ENCODE results near the gene GNL3L.
"Not testable (repeated sequence)": the region's sequence is repeated elsewhere in the genome, so short reads cannot be mapped to it uniquely, and the experiment has no call there.

GNL3L gene, protein sequence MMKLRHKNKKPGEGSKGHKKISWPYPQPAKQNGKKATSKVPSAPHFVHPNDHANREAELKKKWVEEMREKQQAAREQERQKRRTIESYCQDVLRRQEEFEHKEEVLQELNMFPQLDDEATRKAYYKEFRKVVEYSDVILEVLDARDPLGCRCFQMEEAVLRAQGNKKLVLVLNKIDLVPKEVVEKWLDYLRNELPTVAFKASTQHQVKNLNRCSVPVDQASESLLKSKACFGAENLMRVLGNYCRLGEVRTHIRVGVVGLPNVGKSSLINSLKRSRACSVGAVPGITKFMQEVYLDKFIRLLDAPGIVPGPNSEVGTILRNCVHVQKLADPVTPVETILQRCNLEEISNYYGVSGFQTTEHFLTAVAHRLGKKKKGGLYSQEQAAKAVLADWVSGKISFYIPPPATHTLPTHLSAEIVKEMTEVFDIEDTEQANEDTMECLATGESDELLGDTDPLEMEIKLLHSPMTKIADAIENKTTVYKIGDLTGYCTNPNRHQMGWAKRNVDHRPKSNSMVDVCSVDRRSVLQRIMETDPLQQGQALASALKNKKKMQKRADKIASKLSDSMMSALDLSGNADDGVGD

DNA sequence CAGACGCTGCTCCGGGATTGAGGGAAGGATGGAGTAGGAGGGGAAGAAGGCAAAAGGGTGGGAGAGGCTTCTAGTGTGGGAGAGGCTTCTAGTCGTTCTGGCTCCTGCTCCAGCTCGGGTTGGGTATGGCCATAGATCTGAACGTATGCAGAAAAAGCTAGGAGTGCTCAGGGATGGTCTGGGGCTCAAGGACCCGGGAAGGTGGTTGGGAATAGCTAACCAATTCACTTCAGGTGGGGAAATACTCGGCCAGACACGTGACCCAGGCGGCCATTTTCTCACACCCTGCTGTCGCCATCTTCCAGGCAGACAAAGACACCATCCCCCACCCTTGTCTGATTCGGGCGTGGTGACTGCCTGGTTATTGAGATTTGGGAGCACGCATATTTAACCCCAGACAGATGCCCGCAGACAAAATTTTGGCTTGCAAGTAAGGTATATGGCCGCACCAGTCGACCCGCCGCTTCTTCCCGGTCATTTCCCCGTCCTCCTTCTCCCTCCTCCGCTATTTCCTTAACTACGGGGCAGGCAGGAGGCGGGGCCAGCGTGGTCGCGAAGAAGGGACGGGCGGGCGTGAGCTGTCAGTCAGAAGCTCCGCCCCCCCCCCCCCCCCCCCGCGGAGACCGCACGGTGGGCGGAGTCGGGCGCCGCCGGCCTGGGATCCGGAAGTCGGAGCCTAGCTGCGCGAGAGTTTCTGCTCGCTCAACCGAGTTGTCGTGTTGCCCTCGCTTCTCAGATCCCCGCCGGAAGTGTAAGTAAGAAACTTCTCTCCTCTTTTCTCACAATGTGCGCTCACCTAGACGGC, at the start of gene GNL3L:
TSS of gene GNL3L (plus strand) at position 668 of the 805 bp plus-strand sequence. CDS start 2,348 bp downstream, outside the sequence.
- DNase-seq (ENCODE audit: low read depth) = peak; percentile 68

DNA sequence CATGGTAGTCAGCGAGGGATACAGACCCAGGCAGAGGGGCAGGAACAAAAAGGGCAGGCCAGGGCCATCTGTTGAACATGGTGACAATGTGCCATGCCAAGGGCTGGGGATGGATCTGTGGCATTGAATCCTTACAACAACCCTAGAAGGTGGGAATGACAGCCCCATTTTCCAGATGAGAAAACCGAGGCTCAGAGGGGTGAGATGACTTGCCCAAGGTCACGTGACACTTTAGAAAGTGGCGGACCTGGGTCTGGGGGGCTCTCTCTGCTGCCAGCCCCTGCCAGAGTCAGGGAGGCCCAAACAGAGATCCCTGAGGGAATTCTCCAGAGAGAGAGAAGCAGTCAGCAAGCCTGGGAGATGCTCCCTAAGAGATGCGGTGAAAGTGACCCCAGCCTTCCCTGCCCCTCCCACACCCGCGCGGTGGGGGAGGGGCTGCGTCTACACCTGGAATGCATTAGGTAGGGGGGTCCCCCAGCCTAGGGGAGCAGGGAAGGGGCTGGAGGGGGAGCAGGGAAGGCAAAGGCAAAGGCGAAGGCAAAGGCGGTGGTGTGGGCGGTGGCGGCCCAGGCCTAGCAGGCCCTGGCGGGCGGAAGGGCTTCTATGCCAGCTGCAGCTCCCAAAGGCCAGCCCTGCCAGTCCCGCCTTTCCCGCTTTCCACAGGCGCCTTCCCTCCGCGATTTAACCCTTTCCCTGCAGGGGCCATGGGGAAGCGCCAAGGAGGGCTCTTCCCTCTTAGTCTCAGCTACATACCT, 47.0 kb upstream of the GNL3L start:
- DNase-seq (ENCODE audit: low read depth) = no peak

- DNase-seq (ENCODE audit: low read depth) = no peak
Observed at GRCh38 chrX:54483946-54484345, 46.1 kb upstream of the GNL3L start.

- DNase-seq (ENCODE audit: low read depth) = no peak
Observed at GRCh38 chrX:54484666-54485065, 45.4 kb upstream of the GNL3L start.

DNA sequence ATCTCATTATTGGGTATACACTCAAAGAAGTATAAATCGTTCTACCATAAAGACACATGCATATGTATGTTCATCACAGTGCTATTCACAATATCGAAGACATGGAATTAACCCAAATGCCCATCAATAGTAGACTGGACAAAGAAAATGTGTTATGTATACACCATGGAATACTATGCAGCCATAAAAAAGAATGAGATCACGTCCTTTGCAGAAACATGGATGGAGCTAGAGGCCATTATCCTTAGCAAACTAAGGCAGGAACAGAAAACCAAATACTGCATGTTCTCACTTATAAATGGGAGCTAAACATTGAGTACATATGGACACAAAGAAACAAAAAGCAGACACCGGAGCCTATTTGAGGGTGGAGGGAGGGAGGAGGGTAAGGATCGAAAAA, 40.2 kb upstream of the GNL3L start:
- not testable (repeated sequence) for DNase-seq (ENCODE audit: low read depth)

GRCh38 chrX:54492340-54492739, 37.7 kb upstream of the GNL3L start:
- DNase-seq (ENCODE audit: low read depth) = no peak

- DNase-seq (ENCODE audit: low read depth) = no peak
Observed at GRCh38 chrX:54494166-54494988, 35.6 kb upstream of the GNL3L start.

DNA sequence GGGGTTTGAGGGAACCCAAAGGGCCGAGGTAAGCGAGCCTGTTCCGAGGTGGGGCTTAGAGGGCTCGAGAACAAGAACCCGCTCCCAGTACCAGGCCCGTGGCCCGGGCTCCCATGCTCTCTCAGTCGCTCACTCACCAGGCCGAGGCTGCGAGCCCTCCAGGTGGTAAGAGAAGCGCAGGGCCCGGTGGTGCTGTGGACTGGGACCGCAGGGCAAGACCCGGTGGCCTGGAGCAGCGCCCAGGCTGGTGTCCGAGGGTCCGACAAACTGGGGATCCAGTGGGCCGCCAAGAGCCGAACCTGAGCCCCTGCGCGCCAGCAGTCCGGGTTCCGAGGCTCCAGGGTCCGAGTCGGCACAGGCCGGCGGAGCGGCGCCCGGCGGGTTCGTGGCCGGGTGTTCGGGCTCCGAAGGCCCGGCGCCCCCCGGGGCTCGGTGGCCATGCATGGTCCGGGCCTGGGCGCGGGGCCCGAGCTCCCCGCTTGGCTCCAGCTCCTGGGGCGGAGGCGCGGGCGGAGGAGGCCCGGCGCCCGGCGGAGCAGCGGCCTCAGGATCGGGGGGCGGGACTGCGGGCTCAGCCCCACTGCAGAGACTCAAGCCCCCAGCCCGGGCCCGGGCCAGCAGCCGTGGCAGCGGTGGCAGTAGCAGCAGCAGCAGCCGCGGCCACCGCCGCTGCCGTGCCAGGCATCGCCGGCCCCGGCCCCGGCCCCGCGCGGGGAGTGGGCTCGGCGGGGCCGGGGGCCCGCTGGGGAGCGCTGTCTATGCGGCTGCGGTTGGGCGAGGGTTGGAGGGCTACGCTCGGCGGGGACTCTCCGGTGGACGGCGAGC, 34.8 kb upstream of the GNL3L start:
- DNase-seq (ENCODE audit: low read depth) = no peak

DNA sequence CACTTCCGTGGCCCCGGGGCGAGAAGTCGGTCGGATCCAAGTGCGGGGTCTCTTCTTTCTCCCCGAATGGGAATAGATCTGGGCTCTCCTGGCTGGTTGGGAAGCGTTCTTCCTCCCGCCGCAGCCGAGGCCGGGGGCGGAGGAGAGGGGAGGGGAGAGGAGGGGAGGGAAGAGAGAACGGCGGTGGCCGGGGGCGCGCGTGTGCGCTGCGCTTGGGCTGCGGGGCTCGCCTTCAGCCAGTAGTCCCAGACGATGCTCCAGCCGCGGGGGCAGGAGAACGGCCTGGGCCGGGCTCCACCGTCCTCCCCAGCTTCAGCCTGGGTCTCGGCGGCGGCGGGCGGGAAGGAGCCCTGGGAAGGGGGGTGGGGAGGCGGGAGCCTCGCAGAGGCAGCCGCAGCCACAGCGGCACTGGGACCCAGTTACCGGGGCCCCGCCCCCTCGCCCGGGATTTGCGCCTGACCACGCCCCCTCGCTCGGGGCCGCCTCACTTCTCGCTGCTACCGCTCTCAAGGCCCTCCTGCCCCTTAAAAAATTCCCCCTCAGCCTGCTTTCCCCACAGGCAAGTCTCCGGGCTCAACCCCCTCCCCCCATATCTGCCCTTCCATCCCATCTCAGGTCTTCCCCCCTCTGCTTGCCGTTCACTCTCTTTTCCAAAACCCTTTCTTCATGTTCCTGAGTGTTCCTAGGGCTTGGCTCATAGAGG, 34.1 kb upstream of the GNL3L start, which contains the start of gene FGD1:
TSS of gene FGD1 (minus strand) at position 421 of the 703 bp plus-strand sequence. CDS start 802 bp downstream, outside the sequence.
- no peak for DNase-seq (ENCODE audit: low read depth)

DNA sequence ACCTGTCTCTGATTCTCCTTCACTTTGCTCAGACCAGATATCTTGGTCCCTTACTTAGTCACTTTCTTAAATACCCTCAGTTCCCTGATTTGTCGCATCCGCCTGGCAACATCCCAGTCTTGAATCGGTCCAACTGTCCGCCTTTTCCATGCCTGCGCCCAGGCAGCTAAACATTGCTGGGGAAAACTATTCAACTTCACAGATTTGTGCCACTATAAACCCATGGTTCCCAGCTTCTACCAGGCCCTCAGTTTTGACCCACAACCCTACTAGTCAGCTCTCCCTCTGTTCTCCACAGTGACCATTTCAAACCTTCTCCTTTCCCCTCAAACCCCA, 33.5 kb upstream of the GNL3L start:
- DNase-seq (ENCODE audit: low read depth) = no peak

GRCh38 chrX:54496936-54497335, 33.1 kb upstream of the GNL3L start:
- DNase-seq (ENCODE audit: low read depth) = no peak

GRCh38 chrX:54509400-54509799, 20.6 kb upstream of the GNL3L start:
- DNase-seq (ENCODE audit: low read depth) = no peak

DNA sequence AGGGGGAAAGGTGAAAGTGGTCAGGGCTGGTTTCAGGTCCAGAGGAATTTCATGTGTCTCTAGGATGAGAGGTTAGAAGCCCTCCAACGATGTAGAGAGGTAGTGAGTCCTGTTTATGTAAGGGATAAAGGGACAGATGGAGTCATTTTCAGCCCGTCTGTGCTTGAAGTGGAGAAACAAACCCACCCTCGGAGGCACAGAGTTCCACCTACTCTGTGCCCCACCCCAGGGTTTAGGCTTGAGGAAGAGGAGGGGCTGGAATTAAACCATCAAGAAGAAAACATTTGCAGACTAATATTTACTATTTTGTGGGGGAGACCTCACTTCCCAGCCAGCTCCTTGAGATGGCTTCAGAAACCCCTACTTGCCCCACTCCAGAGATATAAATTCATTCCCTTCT, 868 bp upstream of the GNL3L start:
- DNase-seq (ENCODE audit: low read depth) = no peak

- no peak for DNase-seq (ENCODE audit: low read depth)
Observed at GRCh38 chrX:54530357-54530900, 410 bp downstream of the GNL3L start.

GRCh38 chrX:54534271-54534670, 4.3 kb downstream of the GNL3L start:
- no peak for DNase-seq (ENCODE audit: low read depth)

GRCh38 chrX:54540289-54540688, 10.3 kb downstream of the GNL3L start:
- no peak for DNase-seq (ENCODE audit: low read depth)

GRCh38 chrX:54542239-54542638, 12.2 kb downstream of the GNL3L start:
- DNase-seq (ENCODE audit: low read depth) = not testable (repeated sequence)

GRCh38 chrX:54550821-54551220, 20.8 kb downstream of the GNL3L start:
- no peak for DNase-seq (ENCODE audit: low read depth)

GRCh38 chrX:54551801-54552200, 21.8 kb downstream of the GNL3L start:
- no peak for DNase-seq (ENCODE audit: low read depth)

Measured in CMK (cell line).